Stimulated activated CD4-positive, alpha-beta T cell treated with anti-CD3 and anti-CD28 coated beads, TNF-alpha, amount 100 ng/mL, for 1 hour (primary cell): ENCODE results near the gene NAE1.

Experiments used
- DNase-seq, 3 donors: peaks; one replicate each; pipeline ENCODE4 v3.0.0-alpha.2; 2020; ENCODE audit warnings: low read depth in 3 of 3, low spot score in 1 of 3

The NAE1 gene

DNA sequence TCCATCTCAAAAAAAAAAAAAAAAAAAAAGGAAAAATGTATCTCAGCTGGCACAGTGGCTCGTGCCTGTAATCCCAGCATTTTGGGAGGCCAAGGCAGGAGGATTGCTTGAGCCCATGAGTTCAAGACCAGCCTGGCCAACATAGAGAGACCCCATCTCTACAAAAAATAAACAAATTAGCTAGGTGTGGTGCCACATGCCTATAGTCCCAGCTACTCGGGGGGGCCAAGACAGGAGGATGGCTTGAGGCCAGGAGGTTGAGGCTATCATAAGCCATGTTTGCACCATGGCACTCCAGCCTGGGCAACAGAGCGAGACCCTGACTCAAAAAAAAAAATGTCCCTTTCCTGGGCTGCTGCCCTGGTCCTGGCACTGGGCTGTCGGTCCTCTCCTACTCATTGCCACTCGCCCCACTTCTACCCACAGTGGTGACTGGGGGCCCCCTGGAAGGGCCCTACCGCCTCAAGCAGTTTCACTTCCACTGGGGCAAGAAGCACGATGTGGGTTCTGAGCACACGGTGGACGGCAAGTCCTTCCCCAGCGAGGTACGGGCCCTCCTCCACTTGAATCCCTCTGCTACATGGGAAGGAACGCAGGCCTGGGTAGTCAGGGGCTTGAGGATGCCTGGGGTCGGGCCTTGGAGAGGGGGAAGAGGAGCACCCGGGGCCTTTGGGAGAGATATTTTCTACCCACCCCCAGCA lies 19.5 kb upstream of the NAE1 start:
- no peak for DNase-seq

DNA sequence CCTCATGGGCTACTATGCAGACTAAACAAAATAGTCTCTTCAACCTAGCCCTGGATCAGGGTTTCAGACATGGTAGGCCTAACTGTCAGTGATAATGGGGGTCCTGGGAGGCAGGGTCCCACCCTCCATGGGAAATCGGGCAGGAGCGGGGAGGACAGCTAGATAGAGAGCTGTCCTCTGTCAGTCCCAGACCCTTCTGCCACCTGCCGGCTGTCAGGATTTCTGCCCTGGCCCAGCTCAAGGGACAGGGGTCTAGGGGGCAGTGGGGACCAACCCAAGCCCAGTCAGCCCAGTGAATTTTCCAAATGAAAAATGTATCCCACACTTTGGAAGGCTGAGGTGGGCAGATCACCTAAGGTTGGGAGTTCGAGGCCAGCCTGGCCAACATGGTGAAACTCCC lies 18.8 kb upstream of the NAE1 start:
- no peak for DNase-seq

DNA sequence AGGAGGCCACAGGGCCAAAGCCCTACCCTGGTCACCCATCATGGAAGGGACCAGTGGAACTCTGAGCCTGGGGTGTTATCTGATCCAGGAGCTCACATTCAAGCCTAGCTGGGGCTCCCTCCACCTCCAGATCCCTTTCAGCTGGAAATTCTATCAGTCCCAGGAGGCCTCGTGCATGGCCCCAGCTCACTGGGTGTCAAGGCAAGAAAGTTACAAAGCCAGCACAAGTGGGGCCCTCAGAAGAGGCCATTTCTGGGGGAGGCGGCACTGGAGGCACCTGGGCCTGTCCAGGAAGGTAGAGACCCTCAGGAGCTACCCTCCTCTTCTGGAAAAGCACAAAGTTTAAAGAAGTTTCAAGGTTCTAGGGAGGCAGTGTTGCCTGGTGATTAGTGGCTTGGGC lies 18.2 kb upstream of the NAE1 start:
- DNase-seq, result no peak

DNA sequence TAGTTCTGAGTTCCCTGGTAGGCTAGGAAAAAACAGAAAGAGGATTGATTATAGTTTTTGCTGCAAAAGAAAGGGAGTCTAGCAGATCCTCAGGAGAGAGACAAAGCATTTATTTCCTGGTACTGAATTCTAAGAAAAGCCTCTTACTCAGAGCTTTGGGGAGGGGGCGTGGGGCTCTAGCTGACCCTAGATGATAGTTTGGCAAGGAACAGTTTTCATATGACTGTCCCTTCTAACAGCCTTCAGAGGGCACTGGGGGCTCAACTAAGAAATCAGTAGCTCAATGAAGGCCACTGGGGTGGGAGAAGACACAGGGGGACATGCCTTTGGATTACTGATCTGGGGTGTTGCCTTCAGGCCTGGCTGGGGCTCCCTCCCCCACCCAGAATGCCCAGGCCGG lies 17.4 kb upstream of the NAE1 start:
- no peak for DNase-seq

DNA sequence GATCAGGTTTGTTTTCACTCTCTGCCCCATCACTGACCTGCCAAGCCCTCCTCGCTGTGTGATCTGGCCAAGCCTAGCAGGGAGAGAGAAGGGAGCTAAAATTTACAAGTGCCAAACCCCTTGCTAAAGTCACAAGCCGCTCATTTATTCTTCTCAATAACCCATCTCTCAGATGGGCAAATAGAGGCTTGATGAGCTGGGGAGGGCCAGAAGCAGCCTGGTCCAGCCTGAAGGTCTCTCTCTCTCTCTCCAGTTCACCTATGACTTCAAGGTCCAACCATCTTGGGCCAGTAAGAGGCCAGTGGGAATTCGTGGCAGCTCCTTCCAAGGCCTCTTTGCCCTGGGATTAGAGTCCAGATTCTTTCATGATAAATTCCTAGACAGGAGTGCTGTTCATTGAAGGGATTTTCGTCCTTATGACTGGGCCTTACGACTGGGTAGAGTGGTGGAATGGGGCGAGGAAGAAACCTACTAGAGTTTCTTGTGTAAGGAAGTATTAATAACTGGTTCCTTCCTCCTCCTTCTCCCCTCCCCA lies 16.8 kb upstream of the NAE1 start:
- no peak for DNase-seq

DNA sequence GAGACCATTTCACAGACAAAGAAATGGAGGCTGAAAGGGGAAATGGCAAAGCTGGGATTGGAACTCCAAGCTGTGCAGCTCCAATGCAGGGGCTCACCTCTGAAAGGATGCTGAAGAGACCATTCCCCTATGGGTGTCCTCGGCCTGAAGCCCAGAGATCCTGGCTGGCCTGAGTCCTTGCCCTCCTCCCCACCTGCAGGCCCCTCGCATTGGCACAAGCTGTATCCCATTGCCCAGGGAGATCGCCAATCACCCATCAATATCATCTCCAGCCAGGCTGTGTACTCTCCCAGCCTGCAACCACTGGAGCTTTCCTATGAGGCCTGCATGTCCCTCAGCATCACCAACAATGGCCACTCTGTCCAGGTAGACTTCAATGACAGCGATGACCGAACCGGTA lies 16.1 kb upstream of the NAE1 start:
- DNase-seq, result no peak

DNA sequence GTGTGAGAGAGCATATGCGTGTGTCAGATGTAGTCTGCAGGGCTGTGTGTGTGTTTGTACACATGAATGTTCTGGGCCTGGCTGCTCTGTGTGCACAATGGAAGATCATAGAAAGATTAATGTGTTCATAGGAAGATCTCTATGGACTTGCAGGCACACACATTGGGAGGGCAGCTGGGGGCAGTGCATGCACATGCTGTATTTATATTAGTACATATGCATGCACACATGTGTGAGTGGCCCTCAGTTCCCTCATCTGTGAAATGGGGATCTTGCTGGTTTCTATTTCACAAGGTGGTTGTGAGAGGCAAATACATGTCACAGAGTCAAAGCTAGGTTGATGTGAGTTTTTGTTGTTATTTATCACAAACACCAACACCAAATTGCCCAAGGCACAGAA lies 15.5 kb upstream of the NAE1 start:
- DNase-seq, result no peak

DNA sequence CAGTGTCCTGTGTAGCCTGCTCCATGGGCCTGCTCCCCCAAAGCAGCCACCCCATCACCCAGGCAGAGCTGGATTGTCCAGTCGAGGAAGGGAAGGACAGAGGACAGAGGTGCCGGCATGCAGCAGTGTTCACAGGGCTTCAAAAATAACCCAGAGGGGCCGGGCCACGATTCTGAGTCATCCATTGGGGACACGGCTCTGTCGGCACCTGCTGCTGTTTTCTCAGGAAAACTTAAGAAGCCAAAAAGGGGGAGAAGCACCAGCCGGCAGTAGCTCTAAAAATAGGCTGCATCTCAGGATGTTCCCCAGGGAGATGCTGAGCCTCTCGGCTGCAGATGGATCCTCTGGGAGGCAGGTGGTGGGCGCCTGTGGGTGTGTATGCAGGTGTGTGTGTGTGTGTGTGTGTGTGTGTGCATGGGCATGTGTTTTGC lies 15.0 kb upstream of the NAE1 start:
- DNase-seq, result no peak

DNA sequence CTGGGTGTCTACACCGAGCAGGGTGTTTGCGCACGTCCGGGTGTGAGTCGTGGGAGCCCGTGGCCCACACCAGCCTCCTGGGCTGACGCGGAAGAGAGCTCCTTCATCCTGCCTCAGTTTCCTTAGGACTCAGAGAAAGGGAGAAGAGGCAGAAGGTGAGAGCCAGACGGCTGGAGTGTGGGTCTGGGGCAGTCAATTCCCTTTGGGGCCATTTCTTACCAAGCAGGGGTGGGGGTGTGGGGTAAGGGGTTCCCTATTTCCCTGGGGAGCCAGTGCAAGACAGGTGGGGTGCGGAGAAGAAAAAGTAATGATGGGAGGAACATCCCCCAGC lies 14.3 kb upstream of the NAE1 start:
- DNase-seq, result no peak

DNA sequence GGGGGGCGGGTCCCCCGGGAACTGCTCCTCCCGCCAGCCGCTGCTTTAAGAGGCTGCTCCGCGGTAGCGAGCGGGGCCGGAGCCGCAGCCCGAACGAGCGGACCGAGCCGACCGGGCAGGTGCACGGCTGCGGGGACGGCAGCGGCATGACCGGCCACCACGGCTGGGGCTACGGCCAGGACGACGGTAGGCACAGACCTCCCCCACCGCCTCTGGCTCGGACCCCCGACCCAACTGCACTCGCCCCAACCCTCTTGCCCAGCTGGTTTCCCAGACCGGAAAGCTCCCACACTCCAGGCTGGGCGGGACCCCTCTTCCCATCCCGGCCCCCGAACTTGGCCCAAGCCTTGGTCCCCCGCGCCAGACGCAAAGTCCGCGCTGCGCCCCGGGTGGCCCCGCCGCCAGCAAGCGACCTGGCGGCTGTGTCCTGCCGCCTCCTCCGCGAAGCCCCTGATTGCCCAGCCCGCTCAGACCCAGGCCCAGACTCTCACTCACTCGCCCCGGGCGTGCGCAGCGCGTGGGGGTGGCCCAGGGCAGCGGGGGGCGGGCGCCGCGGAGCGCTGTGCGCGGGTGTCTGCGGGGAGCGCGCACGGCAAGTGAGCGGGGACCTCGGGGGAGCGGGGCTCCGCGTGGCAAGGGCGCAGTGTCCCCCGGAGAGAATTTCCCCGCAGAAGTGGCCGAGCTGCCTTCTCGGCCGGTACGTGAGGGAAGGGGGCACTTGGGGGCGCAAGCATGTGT lies 13.7 kb upstream of the NAE1 start, which contains the start of gene CA7:
TSS of gene CA7 (plus strand) at position 73 of the 738 bp plus-strand sequence. CDS start at position 147, 74 bp downstream.
- DNase-seq, result no peak

DNA sequence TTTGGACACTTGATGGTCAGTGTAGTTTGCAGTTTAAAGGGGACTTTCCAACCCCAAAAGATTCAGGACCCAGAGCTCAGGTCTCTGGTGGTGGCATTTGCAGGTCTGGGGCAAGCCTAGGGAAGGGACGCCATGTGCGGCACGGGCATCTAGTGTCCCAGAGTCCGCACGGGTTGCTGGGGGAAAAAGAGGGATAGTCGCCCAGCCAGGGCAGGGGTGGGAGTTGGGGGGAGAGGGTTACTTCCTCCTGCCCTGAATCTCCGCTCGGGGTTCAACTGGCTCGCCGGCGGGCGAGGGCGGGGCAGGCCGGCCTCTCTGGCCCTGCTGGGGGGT lies 13.2 kb upstream of the NAE1 start:
- DNase-seq, result no peak

DNA sequence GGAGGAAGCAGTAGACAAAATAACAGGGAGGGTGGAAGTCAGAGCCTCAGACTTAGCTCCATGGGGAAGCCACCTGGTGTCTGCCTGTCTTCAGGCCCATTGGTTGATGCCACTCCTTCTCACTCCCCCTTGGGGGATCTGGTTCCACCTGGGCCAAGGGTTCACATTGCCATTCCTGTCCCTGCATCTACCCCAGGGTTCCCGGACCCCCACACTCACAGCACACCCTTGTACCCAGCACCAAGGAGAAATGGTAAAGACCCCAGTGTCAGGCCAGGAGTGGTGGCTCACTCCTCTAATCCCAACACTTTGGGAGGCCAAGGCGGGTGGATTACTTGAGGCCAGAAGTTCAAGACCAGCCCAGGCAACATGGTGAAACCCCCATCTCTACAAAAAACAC lies 12.4 kb upstream of the NAE1 start:
- DNase-seq, result no peak

DNA sequence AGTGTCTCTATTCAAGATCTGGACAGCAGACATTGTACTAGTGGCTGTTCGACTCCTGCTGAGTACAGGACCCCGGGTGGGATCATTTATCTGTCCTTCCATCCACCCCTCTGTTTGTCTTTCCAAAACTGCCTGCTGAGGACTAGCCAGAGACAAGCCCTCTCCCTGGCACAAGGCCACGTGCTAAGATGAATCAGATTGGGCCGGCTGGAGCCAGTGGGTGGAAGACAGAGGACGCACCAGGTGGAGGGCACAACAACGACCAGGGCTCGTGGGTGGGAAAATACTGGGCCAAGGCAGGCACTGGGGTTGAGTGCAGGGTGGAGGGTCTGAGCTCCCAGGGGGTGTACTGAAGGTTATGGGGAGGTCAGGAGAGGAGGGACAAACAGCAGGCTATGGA lies 12.0 kb upstream of the NAE1 start:
- DNase-seq, result no peak

DNA sequence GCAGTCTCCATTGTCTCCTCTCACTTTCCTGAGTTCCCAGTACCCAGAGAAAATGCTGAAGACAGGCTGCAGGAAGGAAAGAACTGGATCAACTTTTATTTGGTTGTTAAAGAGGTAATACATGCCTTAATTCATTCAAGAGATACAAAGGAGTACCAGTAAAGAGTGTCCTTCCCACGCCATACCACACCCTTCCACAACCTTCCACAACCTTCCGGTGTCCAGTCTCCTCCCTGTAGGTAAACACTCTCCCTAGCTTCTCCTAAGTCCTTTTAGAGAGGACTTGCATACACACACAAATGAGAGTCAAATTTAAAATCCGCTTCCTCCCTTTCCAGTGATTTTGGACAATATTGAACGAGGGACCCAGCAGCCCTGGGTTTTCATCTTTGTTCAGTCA lies 10.6 kb upstream of the NAE1 start:
- no peak for DNase-seq

DNA sequence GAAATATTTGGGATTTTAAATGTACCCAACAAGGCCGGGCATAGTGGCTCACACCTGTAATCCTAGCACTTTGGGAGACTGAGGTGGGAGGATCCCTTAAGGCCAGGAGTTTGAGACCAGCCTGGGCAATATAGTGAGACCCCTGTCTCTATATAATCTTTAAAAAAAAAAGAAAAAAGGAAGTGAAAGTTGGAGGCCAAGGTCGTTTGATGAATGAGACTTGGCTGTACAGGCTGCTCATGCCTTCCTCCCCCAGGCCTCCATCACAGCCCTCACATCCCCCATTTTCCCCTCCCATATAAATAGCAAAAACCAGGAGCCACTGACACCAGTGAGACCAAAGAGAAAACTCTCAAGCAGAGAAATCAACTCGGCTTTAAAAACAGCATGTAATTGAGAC lies 10.1 kb upstream of the NAE1 start:
- DNase-seq, result no peak

DNA sequence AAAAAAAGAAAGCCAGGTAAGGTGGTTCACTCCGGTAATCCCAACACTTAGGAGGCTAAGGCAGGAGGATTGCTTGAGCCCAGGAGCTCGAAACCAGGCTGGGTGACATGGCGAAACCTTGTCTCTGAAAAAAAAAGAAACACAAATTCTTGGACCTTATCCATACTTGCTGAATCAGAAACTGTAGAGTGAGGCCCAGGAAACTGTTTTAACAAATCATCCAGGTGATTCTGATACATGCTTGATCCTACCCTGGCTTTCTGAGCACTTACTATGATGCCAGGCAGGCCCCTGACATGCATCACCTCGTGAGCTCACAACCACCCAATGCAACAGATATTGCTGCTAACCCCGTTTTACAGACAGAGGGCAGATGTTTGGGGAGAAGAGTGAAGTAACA lies 4.0 kb upstream of the NAE1 start:
- no peak for DNase-seq

DNA sequence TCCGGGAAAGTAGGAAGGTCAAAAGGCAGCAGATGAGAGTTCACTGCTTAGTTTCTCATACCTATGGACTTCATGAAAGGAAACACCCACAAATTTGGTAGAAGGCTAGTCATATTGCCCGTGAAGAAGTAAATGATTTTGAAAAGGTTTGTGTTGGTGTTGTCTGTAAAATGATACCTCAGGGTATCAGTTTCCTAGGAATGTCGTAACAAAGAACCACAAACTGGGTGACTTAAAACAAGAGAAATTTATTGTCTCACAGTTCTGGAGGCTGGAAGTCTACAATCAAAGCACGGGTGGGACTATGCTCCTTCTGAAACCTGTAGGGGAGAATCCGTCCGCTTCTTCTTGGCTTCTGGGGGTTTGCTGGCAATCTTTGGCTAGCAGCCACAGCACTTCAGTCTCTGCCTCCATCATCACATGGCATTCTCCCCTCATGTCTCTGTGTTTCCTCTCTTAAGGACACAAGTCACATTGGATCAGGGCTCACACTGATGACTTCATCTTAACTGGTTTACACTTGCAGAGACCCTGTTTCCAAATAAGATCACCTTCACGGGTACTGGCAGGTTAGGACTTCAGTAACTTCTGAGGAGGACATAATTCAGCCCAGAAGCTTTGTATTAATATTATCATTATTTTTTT lies 2.0 kb upstream of the NAE1 start:
- DNase-seq, result no peak

DNA sequence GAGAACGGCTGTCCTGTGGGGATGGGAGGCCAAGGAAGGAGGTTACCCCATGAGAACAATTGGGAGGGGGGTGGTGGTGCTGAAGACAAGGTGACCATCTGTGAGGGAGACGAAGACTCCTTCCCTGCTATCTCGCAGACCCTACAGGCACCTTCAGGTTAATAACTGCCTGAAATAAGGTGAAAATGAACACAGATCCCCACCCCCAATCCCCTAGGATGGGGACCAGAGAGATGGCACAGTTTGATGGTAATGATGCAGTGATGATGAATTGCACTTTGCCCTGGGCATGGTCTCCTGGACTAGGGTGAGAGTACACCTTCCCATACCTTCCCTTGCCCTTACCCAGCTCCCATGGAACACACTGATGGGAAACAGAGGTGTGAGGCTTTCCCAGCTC lies 1.4 kb upstream of the NAE1 start:
- no peak for DNase-seq

DNA sequence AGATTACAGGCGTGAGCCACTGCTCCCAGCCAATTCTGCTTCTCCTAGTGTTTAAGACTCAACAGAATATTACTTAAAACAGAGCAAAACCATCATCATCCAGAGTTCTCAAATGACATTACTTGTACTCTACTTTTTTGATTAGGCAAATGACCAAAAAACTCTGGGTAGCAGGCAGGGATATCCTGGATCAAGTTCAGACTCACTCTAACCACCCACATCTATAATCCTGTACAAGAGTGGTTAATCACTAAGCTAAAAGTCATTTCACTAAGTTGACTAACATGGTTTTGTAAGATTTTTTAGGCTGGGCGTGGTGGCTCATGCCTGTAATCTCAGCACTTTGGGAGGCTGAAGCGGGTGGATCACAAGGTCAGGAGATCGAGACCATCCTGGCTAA lies 6.8 kb downstream of the NAE1 start:
- DNase-seq, result no peak

DNA sequence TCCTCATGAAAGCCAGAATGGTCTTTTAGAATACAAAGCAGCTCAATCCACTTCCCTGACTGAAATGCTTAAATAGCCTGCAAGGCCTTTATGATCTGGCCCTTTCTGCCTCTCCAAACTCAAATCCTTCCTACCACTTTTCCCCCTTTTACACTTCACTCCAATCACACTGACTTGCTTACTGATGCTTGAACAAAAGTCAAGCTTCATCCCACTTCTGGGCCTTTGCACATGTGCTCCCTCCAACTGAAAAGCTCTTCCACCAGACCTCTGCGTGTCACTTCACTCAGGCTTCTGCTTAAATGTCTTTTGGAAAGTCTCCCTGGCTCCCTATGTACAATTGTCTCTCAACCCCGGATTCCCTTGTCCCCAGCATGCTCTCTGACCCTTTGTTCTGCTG lies 16.0 kb downstream of the NAE1 start:
- DNase-seq, result no peak

DNA sequence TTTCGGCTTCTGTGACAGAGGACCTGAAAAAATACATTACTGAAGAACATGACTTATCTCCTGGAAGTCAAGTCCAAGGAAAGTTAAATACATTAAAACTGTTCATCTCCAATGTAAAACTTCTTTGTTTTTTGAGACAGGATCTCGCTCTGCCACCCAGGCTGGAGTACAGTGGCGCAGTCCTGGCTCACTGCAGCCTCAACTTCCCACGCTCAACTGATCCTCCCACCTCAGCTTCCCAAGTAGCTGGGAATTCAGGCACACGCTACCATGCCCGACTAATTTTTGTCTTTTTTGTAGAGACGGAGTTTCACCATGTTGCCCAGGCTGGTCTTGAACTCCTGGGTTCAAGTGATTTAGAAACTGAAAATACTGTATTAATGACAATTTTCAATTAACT lies 19.7 kb downstream of the NAE1 start:
- no peak for DNase-seq

DNA sequence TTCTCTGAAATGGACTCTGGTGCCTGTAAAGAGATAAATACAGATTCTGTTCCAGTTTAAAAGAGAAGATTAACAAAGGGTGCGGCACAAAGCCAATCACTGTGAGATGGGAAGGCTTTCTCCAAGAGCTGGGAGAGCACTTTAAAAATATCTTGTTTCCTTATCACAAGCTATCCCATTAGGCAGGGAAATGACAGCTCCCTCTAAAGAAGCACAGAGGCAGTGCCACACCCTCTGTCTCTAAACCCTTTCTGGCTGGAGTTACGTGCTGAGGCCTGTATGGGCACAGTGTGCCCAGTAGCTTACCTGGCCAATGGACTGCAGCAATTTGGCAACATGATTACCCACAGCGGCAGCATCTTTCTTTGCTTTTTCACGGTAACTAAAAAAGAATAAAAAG lies 20.4 kb downstream of the NAE1 start:
- DNase-seq, result no peak
